Testis (tissue), 2 donors: ENCODE measurements around the gene PNRC2.

Experiments
- CTCF ChIP-seq, 3 experiments: fragments of 450-650 bp in 2 of 3; fragments of 200-600 bp in 1 of 3; sonication (generic) in 1 of 3; IDR thresholded peaks; one replicate each; pipeline ENCODE4 v1.5.1; 2016 to 2019; ENCODE audit warnings: antibody characterized with exemption in 3 of 3, mild to moderate bottlenecking in 2 of 3, moderate library complexity in 1 of 3
- POLR2A ChIP-seq: fragments of 450-650 bp; IDR thresholded peaks from one replicate; pipeline ENCODE4 v1.6.1; 2017; ENCODE audit warnings: antibody characterized with exemption, mild to moderate bottlenecking, moderate library complexity

DNA sequence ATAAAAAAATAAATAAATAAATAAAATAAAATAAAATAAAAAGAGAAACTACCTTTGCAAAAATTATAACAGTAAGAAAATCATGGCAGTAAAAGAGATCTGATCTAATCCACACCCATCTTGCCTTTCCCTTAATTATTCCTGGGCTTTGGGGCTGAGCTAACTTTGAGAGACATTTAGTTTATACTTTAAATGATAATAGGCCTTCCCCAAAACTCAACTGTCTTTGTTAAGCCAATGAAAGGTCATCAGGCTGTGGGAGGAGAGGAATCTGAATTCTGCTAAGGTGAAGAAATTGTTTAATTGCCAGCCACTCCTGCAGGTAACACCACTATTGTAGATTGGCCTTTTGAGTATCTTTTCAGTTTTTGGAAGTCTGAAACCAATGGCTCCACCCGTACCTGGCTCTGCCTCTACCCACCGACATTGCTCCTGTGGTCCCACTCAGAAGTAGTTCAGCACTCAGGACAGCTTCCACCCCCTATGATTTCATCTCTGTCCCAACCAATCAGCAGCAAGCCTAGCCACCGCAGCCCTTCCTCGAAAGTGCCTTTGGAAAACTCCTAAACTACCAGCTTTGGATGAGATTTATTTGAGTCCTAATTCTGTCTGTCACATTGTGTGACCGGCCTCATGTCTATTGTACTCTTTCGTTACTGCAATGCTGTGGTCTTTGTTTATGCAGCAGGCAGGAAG lies 23.0 kb upstream of the PNRC2 start:
- TF ChIP-seq CTCF (IDR thresholded peaks at IDR 0.05) (no peak), POLR2A (no peak)
